Muscle layer of colon (tissue), 2 donors: ENCODE data around the gene MASTL.

Source experiments
- H3K27ac ChIP-seq: one replicate; pipeline ENCODE4 v1.7.0; 2013; ENCODE audit warnings: low read depth, mild to moderate bottlenecking, low read length, moderate library complexity
- H3K27me3 ChIP-seq, 2 donors: one replicate each; pipeline ENCODE4 v1.7.0; 2013; ENCODE audit warnings: low read length in 2 of 2, mild to moderate bottlenecking in 2 of 2; ENCODE audit not compliant: insufficient read depth in 2 of 2, control insufficient read depth in 1 of 2
- H3K36me3 ChIP-seq: one replicate; pipeline ENCODE4 v1.7.0; 2013; ENCODE audit warnings: mild to moderate bottlenecking, low read length; ENCODE audit not compliant: insufficient read depth
- H3K4me1 ChIP-seq: one replicate; pipeline ENCODE4 v1.7.0; 2013; ENCODE audit warnings: mild to moderate bottlenecking, low read length; ENCODE audit not compliant: insufficient read depth
- H3K4me3 ChIP-seq, 2 donors: one replicate each; pipeline ENCODE4 v1.7.0; 2013; ENCODE audit warnings: low read length in 2 of 2, low read depth in 1 of 2, mild to moderate bottlenecking in 1 of 2, moderate library complexity in 1 of 2
- H3K9ac ChIP-seq: one replicate; pipeline ENCODE4 v1.7.0; 2013; ENCODE audit warnings: low read length
- H3K9me3 ChIP-seq: one replicate; pipeline ENCODE4 v1.7.0; 2013; ENCODE audit warnings: mild to moderate bottlenecking, low read length
- donor health status: abdominal sarcoma.
- donor health status: Adenocarcinoma of cecum.

MASTL gene

DNA sequence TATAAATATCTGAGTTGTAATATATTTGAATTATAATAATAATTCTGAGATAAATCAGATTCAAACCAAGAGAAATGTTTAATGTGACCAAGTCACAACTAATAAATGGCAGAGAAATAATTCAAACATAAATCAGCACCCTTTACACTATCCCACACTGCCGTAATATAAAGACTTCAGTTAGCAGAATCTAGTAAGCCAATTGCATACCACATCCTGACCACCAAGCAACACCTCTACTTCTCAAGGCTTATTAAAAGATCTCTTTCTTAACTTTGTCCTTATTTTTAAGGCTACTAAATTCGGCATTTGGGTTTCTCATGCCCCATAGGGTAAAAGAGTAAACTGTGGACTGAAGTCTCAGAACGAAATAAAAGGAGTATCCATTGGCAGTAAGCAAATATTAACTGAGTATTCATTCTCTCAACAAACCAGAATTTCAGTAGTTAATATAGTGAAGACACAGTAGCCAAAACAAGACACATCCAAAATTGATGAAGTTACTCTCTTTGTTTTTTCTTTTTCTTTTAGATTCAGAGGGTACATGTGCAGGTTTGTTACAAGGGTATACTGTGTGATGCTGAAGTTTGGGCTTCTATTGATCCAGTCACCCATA is 70.6 kb downstream of the MASTL start:
- no peak overlapping the region for H3K9ac ChIP-seq

DNA sequence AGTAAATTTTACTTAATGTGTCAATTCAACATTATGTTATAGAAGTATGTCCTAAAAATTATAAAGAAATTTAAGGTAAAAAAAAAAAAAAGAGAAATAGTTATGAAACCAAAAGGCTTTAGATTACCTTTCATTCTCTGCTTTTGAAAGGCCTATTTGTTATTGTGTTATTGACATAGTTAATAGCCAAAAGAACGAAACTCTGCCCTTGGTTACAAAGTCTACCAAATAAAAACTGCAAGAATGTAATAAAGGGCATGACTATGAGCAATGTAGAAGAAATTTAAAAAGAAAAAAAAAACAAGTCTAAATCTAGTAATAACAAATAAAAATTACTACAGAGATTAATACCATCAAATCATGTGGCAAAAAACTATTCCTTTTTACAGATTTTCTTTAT is 74.9 kb downstream of the MASTL start:
- no peaks in the 10 kb centered on the region for H3K27me3 ChIP-seq
- no peak overlapping the region for H3K9ac ChIP-seq

More for the DNA sequence above, 70.6 kb downstream of the MASTL start:
- H3K9me3 ChIP-seq: no peaks in the 10 kb centered on the region
- no peaks in the 10 kb centered on the region for H3K4me1 ChIP-seq
- no peak overlapping the region for H3K27ac ChIP-seq
- H3K27me3 ChIP-seq: no peaks in the 10 kb centered on the region
- no peak overlapping the region for H3K4me3 ChIP-seq
- peaks cover 22% of the 10 kb centered on the region for H3K36me3 ChIP-seq

DNA sequence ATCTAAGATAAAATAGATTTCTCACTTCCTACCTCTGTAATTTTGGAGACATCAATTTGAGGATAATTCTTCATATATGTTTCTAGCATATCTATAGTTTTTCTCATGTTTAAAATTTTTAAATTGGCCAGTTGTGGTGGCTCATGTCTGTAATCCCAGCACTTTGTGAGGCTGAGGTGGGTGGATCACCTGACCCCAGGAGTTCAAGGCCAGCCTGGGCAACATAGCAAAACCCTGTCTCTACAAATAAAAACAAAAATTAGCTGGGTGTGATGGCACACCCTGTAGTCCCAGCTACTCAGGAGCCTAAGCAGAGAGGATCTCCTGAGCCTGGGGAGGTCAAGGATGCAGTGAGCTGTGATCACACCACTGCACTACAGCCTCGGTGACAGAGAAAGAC is 80.6 kb downstream of the MASTL start:
- no peaks in the 10 kb centered on the region for H3K9me3 ChIP-seq
- no peaks in the 10 kb centered on the region for H3K4me1 ChIP-seq
- no peak overlapping the region for H3K9ac ChIP-seq
- peaks cover 10% of the 10 kb centered on the region for H3K36me3 ChIP-seq
- H3K27ac ChIP-seq: no peak overlapping the region
- H3K27me3 ChIP-seq: no peaks in the 10 kb centered on the region
- no peak overlapping the region for H3K4me3 ChIP-seq

More for the DNA sequence above, 74.9 kb downstream of the MASTL start:
- Histone ChIP-seq H3K9me3 (no peaks in the 10 kb centered on the region), H3K4me3 (no peak overlapping the region), H3K4me1 (no peaks in the 10 kb centered on the region), H3K27ac (no peak overlapping the region), H3K36me3 (peaks cover 11% of the 10 kb centered on the region)
